GM18505 (cell line): Measurements from ENCODE around the gene BRSK2.
"Not testable (repeated sequence)": the region's sequence is repeated elsewhere in the genome, so short reads cannot be mapped to it uniquely, and the experiment has no call there.

Experiments used
- ATAC-seq: cut with Tn5 transposase; IDR thresholded peaks from one replicate; pipeline ENCODE4 v1.9.1; 2021; ENCODE audit not compliant: unreplicated experiment
- POLR2A ChIP-seq: IDR thresholded peaks from 4 replicates; pipeline ENCODE4 v1.6.1; 2011; ENCODE audit warnings: borderline replicate concordance; ENCODE audit not compliant: insufficient read depth, insufficient read length; ENCODE audit errors: extremely low read depth

BRSK2 gene

DNA sequence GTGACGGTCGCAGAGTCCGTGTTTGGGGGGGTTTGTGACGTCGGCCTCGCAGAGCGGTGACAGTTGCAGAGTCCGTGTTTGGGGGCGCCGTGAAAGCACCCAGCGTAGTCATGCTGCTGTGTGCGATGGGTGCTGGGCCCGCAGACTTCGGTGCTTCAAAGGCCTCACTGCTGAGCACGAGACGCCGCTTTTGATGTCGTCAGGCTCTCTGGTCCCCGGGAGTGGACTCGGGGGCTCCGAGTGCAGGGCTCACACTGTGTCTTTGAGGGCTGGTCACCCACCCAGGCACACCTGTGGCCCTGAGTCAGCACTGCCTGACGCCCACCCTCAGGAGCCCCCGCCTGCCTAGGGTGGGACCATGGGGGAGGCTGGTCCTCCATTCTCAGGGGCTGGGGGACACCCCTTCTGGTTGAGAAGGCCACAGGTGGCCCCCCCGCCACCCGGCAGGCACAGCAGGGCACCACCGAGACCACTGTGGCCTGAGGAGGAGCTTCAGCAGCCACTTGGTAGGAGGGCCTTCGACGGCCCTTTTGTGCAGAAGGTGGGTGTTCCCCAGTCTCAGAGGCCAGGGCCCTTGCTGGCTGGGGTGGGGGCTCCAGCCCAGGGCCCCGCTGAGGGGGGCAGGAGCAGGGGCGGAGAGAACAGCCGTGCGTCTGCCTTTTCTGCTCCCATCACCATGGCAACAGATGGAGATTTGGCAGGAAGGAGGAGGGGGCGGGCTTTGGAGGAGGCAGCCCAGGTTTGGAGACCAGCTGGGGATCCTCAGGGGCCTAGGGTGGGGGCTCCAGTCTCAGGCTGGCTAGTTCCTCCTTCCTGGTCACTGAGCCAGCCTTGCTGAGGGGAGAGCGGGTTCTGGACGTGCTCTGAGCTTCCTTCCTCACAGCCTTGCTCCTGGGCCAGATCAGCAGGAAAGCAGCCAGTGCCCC, 20.9 kb downstream of the BRSK2 start:
- TF ChIP-seq POLR2A, result no peak
- ATAC-seq, result no peak

DNA sequence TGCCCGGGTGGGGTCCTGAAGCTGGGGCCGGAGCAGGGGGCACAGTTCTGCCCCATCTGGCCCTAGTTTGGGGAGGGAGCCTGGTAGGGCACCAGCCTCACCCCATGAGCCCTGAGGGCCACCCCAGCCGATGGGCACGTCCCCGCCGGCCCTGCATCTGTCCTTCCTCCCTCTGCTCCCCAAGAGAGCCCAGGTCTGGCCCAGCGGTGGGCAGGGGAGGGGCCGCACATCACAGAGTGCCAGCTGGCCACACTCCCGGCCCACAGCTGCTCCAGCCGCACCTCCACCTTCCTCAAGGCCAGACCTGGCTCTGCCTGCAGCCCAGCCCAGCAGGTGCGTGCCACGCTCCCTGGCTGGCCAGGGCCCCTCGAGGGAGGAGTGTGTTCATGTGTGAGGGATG, 21.6 kb downstream of the BRSK2 start:
- ATAC-seq, result no peak
- TF ChIP-seq POLR2A, result no peak

DNA sequence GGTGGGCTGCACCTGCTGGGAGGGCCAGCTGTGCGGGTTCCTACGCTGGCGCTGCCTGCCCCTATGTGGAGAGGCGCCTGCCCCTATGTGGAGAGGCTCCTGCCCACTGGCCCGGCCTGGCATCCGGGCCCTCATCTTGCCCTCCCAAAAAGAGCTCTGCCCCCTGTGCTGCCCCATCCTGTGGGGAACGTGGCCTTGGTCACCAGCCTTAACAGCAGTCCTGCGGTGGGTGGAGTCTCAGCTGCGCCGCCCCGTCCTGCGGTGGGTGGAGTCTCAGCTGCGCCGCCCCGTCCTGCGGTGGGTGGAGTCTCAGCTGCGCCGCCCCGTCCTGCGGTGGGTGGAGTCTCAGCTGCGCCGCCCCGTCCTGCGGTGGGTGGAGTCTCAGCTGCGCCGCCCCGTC, 22.0 kb downstream of the BRSK2 start:
- not testable (repeated sequence) for ATAC-seq

DNA sequence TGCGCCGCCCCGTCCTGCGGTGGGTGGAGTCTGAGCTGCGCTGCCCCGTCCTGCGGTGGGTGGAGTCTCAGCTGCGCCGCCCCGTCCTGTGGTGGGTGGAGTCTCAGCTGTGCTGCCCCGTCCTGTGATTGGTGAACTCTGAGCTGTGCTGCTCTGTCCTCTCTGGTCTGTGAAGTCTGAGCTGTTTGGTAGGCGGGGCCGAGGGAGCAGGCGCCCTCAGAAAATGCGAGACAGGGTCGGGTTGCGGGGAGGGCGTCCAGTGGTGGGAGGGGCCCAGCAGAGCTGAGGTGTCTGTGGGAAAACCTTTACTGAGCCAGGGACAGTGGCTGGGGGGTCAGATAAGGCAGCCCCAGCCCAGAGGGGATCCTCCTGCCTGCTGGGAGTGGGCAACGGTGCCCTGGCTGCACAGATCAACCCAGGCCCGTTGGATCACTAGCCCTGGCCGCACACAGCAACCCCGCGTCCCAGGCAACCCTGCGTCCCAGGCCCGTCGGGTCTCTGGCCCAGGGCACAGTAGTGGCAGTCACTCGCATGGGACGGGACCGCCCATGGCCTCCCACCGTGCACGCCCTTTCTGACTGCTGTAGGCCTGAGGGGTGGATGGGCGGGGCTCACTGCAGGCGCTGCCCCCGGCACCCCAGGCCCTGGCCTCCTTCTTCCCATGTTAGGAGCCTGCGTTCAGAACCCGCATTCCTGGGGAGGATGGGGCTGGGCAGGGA, 22.8 kb downstream of the BRSK2 start:
- TF ChIP-seq POLR2A, result no peak
- no peak for ATAC-seq

DNA sequence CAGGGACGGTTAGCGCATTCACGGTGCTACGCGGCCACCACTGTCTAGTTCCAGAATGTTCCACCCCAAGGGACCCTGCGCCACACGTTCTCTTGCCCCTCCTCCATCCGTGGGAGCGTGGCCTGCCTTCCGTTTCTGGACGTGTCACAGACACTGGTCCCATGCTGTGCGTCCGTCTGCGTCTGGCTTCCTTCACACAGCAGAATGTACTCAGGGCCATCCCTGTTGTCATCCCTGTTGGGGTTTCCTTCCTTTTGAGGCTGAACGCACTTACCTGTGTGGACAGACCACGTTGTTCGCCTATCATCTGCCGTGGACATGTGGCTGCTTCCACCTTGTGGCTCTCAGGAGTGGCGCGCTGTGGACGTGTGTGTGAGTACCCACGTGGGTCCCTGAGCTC, 24.9 kb downstream of the BRSK2 start:
- ATAC-seq, result no peak
- no peak for TF ChIP-seq POLR2A

DNA sequence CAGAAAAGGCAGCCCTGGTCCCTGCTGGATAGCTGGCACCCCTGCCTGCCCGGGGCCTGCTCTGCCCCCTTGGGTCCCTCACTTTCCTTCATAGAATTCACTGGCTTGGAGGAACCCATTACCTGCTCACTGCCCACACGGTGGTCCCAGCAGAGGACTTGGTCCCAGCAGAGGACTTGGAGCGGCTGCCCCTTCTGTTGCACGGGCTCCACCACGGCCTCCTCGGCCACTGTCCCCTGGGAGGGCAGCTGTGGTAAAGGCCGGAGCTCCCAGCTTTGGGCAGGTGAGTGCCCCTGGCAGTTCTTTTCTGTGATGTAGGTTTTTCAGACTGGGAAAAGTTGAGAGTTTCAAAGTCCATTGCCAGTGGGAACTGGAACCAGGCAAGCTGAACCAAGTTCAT, 25.9 kb downstream of the BRSK2 start:
- ATAC-seq, result no peak
- no peak for TF ChIP-seq POLR2A

DNA sequence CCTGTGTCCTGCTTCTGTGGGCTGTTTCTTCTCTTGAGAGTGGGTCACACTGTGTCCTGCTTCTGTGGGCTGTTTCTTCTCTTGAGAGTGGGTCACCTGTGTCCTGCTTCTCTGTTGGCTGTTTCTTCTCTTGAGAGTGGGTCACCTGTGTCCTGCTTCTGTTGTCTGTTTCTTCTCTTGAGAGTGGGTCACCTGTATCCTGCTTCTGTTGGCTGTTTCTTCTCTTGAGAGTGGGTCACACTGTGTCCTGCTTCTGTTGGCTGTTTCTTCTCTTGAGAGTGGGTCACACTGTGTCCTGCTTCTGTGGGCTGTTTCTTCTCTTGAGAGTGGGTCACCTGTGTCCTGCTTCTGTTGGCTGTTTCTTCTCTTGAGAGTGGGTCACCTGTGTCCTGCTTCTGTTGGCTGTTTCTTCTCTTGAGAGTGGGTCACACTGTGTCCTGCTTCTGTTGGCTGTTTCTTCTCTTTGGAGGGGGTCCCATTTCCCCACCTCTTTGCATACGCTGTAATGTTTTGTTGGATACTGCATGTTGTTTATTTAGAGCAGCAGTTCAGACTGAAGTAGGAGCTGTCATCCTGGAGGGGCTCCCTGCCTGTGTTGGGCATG, 28.6 kb downstream of the BRSK2 start:
- ATAC-seq, result not testable (repeated sequence)

DNA sequence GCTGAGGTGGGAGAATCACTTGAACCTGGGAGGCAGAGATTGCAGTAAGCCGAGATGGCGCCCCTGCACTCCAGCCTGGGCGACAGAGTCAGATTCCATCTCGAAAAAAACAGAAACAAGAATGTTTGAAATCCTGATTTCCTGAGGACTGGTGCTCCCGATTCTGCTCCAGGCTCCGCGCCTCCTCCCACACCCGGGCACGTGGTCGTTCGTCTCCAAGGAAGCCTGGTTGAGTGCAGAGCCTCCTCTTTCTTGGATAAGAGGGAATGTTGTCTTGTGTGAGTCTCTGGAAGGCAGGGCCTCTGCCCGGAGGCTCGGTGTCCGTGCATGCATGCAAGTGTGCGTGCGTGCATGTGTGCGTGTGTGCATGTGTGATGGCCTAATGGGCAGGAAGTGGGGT, 30.1 kb downstream of the BRSK2 start:
- no peak for TF ChIP-seq POLR2A
- no peak for ATAC-seq

DNA sequence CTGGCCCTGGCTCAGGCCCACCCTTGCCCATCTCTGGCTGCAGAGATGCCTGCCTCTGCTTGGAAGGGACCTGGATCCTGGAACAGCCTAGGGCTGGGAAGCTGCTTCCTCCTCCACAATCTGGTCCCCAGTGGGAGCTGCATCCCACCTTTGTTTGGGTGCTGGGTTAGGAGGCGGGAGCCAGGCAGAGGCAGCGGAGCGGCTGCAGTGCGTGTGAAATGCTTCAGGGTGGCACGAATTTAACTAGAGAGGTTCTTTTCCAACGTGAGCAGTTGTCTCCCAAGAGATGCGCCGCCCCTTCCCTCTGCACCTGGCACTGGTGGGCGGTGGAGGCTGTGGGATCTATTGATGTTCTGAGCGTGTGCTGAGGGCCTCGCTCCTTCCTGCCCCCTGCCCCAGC, 31.6 kb downstream of the BRSK2 start:
- ATAC-seq, result no peak
- TF ChIP-seq POLR2A, result no peak

DNA sequence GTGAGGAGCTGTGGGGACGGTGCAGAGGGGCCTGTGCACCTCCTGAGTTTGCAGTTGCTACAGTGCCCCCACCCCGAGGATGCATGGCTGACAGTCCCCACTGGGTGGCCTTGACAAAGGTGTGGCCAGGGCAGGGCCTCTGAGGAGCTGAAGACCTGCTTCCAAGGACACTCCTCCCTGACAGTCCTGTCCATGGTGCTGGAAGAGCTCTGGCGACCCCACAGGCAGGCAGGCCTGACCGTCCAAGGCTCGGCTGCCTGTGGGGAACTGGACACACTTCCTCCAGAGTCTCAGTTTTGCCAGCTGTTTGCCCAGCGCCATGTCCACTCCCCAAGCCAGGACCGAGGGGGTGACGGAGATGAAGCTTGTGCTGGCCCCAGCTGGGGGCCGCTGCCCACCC, 32.7 kb downstream of the BRSK2 start:
- TF ChIP-seq POLR2A, result no peak
- ATAC-seq, result no peak

DNA sequence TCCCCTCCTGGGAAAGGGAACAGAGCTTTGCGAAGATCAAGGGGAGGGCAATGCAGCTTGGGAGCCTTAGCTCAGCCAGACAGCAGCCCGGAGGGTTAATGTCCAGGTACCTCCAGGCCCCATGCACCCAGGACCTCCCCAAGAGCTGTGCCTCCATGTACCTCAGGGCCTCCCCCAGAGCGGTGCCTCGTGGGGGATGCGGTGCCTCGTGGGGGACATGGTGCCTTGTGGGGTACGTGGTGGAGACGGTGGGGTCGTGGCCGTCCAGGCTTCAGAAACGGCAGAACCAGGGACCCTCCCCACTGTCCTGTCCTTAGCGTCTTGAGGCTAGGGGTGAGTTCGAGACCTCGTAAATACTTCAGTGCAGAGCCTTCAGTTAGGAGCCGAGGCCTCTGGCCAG, 33.2 kb downstream of the BRSK2 start:
- no peak for TF ChIP-seq POLR2A
- no peak for ATAC-seq

DNA sequence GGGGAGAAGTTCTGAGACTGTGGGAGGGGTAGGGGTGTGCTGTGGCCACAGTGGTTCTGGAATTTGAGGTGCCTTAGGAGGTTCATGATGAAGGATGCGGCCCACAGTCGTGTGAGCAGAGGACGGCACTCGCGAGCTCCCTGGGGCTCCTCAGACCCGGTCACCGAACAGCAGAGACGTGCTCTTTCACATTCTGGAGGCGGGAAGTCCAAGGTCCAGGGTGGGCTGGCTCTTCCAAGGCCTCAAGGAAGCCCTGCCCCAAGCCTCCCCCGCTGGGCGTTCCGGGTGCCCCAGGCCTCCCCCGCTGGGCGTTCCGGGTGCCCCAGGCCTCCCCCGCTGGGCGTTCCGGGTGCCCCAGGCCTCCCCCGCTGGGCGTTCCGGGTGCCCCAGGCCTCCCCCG, 33.7 kb downstream of the BRSK2 start:
- ATAC-seq, result not testable (repeated sequence)

DNA sequence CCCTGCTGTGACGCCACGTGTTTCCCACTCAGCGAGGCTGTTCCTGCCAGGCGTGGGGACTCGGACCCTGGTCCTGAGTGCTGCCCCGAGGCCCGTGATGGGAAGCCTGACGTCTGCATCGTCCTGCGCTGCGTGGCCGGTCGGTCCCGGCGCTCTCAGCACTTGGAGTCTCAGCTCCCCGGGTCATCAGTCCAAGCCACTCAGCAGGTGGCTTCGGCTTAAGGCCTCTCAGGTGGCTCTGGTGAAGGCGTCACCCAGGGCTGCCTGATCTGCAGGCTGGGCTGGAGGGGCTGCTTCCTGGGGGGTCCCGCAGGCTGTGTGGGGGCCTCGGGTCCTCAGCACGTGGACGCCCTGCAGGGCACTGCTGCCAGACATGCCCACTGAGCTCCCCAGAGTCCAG, 35.3 kb downstream of the BRSK2 start:
- no peak for ATAC-seq
- no peak for TF ChIP-seq POLR2A

DNA sequence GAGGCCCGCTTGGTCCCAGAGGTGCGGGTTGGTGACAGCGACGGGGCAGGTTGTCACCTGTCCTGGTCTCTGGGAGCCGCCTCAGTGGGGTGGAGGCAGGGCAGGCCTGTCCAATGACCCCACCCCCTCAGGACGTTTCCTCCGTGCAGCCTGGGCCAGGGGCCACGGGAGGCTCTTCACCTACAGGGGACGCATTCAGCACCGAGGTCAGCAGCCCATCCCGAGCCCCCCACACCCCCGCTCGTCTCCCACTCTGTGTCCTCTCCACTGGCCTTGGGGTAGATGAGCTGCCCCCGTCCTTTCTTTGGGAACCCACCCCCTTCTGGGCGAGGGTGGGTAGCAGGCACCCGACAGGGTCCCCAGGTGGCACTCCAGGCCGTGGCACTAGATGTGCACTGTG, 35.7 kb downstream of the BRSK2 start:
- no peak for ATAC-seq
- no peak for TF ChIP-seq POLR2A
